Urinary bladder (tissue), 4 donors: Measurements from ENCODE around the gene UBA6. TPM values are rescaled to one million over a fixed set of nuclear protein-coding genes. Genes with fewer than 3 reads are reported as not detected.

ENCODE experiments used
- DNase-seq: peaks from one replicate; pipeline ENCODE4 v3.0.0-alpha.2; 2015; ENCODE audit errors: extremely low spot score
- H3K27ac ChIP-seq: one replicate; pipeline ENCODE4 v1.5.1; 2013; ENCODE audit warnings: low read depth, mild to moderate bottlenecking, moderate library complexity
- H3K36me3 ChIP-seq: one replicate; pipeline ENCODE4 v1.6.1; 2013; ENCODE audit warnings: mild to moderate bottlenecking, moderate library complexity; ENCODE audit not compliant: insufficient read depth
- H3K4me1 ChIP-seq: one replicate; pipeline ENCODE4 v1.6.1; 2013; ENCODE audit warnings: mild to moderate bottlenecking, moderate library complexity; ENCODE audit not compliant: insufficient read depth
- H3K4me3 ChIP-seq: one replicate; pipeline ENCODE4 v1.5.1; 2013; ENCODE audit warnings: low read depth, low read length
- WGBS: extraction: QIAGEN DNeasy Blood & Tissue Kit; methylation state at CpG from one replicate; pipeline ENCODE4 v1.1.7; 2013; 5-methylcytosine and 5-hydroxymethylcytosine counted together
- polyA plus RNA-seq: library from polyadenylated mRNA; stranded (reverse); fragments of 200-250 nt; gene quantifications from one replicate; pipeline ENCODE4 v1.2.3, GENCODE V29; 2013
- total RNA-seq: library from RNA; depleted of rRNA; stranded (reverse); fragments of >200 nt; gene quantifications from one replicate; pipeline ENCODE4 v1.2.3, GENCODE V29; 2014
- donor health status: healthy with polysubstance abuse.
- donor health status: healthy.

Gene UBA6
- total and polyA plus RNA-seq, 2 donors, result 14.1 to 113 TPM

GRCh38 chr4:67702166-67702565 is 1.2 kb upstream of the UBA6 start:
- Histone ChIP-seq H3K36me3 (no peaks in the 10 kb centered on the region), H3K27ac (no peak overlapping the region), H3K4me3 (no peak overlapping the region), H3K4me1 (no peaks in the 10 kb centered on the region)
- WGBS, result 96% methylated on average over 2 of the region's 2 CpGs
- DNase-seq, result no peak

GRCh38 chr4:67701517-67701850 is 529 bp upstream of the UBA6 start:
- 4% methylated on average over 4 of the region's 4 CpGs for WGBS
- H3K4me3 ChIP-seq, result peak overlapping the region; percentile 89
- peak; percentile 6 for DNase-seq
- H3K27ac ChIP-seq, result no peak overlapping the region
- no peaks in the 10 kb centered on the region for H3K36me3 ChIP-seq
- no peaks in the 10 kb centered on the region for H3K4me1 ChIP-seq

- no peaks in the 10 kb centered on the region for H3K36me3 ChIP-seq
- peak overlapping the region; percentile 89 for H3K4me3 ChIP-seq
- H3K4me1 ChIP-seq, result no peaks in the 10 kb centered on the region
- no peak for DNase-seq
- H3K27ac ChIP-seq, result peak overlapping the region; percentile 91
- WGBS, result 20% methylated on average over 11 of the region's 11 CpGs
Observed at GRCh38 chr4:67700116-67700737, 728 bp downstream of the UBA6 start.

GRCh38 chr4:67699603-67700002 is 1.4 kb downstream of the UBA6 start:
- no peaks in the 10 kb centered on the region for H3K4me1 ChIP-seq
- no peaks in the 10 kb centered on the region for H3K36me3 ChIP-seq
- no peak overlapping the region for H3K4me3 ChIP-seq
- no peak overlapping the region for H3K27ac ChIP-seq
- 94% methylated on average over 18 of the region's 18 CpGs for WGBS
- DNase-seq, result no peak

GRCh38 chr4:67697860-67698687 is 2.9 kb downstream of the UBA6 start:
- WGBS, result 80% methylated on average over 7 of the region's 7 CpGs
- no peak overlapping the region for H3K4me3 ChIP-seq

GRCh38 chr4:67696061-67696460 is 4.9 kb downstream of the UBA6 start:
- H3K27ac ChIP-seq, result no peak overlapping the region
- WGBS, result 84% methylated on average over 2 of the region's 2 CpGs
- H3K4me1 ChIP-seq, result no peaks in the 10 kb centered on the region
- no peak overlapping the region for H3K4me3 ChIP-seq
- H3K36me3 ChIP-seq, result no peaks in the 10 kb centered on the region
- DNase-seq, result no peak

More at GRCh38 chr4:67697860-67698687, 2.9 kb downstream of the UBA6 start:
- DNase-seq, result no peak
- Histone ChIP-seq H3K36me3 (no peaks in the 10 kb centered on the region), H3K27ac (no peak overlapping the region), H3K4me1 (no peaks in the 10 kb centered on the region)

GRCh38 chr4:67694662-67695061 is 6.3 kb downstream of the UBA6 start:
- Histone ChIP-seq H3K4me1 (no peaks in the 10 kb centered on the region), H3K4me3 (no peak overlapping the region), H3K27ac (no peak overlapping the region), H3K36me3 (peaks cover 1% of the 10 kb centered on the region)
- DNase-seq, result no peak
- 71% methylated on average over 3 of the region's 3 CpGs for WGBS

GRCh38 chr4:67691328-67691727 is 9.6 kb downstream of the UBA6 start:
- H3K4me3 ChIP-seq, result no peak overlapping the region
- peaks cover 1% of the 10 kb centered on the region for H3K36me3 ChIP-seq
- H3K4me1 ChIP-seq, result no peaks in the 10 kb centered on the region
- no peak overlapping the region for H3K27ac ChIP-seq
- DNase-seq, result no peak

- no peak for DNase-seq
- Histone ChIP-seq H3K4me1 (no peaks in the 10 kb centered on the region), H3K27ac (no peak overlapping the region), H3K4me3 (no peak overlapping the region), H3K36me3 (peaks cover 1% of the 10 kb centered on the region)
- 67% methylated on average over 4 of the region's 4 CpGs for WGBS
Observed at GRCh38 chr4:67687636-67688035, 13.3 kb downstream of the UBA6 start.

- no peak for DNase-seq
- Histone ChIP-seq H3K4me1 (no peaks in the 10 kb centered on the region), H3K4me3 (no peak overlapping the region), H3K36me3 (no peaks in the 10 kb centered on the region), H3K27ac (no peak overlapping the region)
- WGBS, result 96% methylated on average over 5 of the region's 5 CpGs
Observed at GRCh38 chr4:67685532-67685859, 15.5 kb downstream of the UBA6 start.

- no peaks in the 10 kb centered on the region for H3K36me3 ChIP-seq
- H3K4me1 ChIP-seq, result no peaks in the 10 kb centered on the region
- no peak overlapping the region for H3K4me3 ChIP-seq
- no peak overlapping the region for H3K27ac ChIP-seq
- DNase-seq, result no peak
- WGBS, result 87% methylated on average over 1 of the region's 1 CpG
Observed at GRCh38 chr4:67684839-67685531, 16.0 kb downstream of the UBA6 start.

- WGBS, result 89% methylated on average over 1 of the region's 1 CpG
- no peak overlapping the region for H3K27ac ChIP-seq
- no peak for DNase-seq
Observed at GRCh38 chr4:67682266-67682665, 18.7 kb downstream of the UBA6 start.

GRCh38 chr4:67680581-67681222 is 20.3 kb downstream of the UBA6 start:
- 97% methylated on average over 2 of the region's 2 CpGs for WGBS
- DNase-seq, result no peak

More at GRCh38 chr4:67682266-67682665, 18.7 kb downstream of the UBA6 start:
- H3K4me1 ChIP-seq, result no peaks in the 10 kb centered on the region
- H3K4me3 ChIP-seq, result no peak overlapping the region
- H3K36me3 ChIP-seq, result no peaks in the 10 kb centered on the region

More at GRCh38 chr4:67680581-67681222, 20.3 kb downstream of the UBA6 start:
- no peak overlapping the region for H3K27ac ChIP-seq
- no peaks in the 10 kb centered on the region for H3K4me1 ChIP-seq
- no peaks in the 10 kb centered on the region for H3K36me3 ChIP-seq
- H3K4me3 ChIP-seq, result no peak overlapping the region
